CD4-positive, alpha-beta T cell treated with Interferon alpha-2 for 1 hour (primary cell): ENCODE results near the gene UNC13A.

Source experiments
- DNase-seq, 2 donors: peaks; one replicate each; pipeline ENCODE4 v3.0.0-alpha.2; 2020 to 2022

UNC13A gene

GRCh38 chr19:17624314-17624991 is 63.7 kb downstream of the UNC13A start:
- no peak for DNase-seq

DNA sequence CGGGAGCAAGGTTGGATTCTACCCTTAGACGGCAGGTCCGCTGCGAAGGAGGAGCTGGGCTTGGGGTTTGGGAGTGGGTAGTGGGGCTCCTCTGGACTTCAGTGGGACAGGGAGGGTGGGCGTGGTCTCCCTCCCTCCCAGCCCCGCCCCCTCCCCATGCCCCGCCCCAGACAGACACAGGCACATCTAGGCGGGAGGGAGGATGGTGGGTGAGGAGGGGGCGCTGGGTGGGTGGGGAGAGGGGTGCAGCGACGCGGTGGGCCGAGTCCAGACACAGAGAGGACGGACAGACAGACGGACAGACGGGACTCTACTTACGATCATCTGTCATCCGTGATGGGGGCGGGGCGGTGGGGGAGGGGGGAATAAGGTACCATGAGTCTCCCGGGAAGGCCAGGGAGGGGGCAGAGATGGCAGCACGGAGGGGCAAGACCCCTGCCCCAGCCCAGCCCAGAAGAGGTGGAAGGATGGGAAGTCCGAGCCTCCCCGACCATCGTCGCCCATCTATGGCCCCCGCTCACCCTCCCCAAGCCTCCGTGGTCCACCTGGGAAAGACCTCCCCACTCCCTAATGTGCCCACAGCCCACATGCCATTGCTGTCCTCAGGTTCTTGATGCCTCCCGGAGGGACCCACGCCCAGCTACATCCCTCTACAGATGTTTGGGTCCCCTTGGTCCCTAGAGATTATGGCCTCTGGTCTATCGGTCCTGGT is 64.8 kb downstream of the UNC13A start:
- no peak for DNase-seq

GRCh38 chr19:17620696-17621095 is 67.5 kb downstream of the UNC13A start:
- DNase-seq, result no peak

DNA sequence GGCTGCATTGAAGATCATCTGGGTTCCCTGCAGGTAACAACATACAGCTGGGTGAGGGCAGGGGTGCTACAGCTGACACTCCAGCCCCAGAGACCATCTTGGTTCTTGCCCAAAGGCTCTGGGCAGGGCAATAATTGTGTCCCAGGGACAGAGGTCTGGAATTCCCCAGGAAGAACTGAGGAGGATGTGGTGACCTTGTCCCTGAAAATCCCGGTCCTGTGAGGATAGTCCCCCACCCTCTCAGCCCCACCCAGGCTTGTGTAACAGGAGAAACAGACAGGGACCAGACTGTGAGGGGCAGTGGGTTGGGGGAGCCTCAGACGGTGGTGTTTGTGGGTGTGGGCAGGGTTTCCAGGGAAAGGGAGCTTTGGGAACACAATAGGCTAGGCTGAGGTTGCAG is 69.2 kb downstream of the UNC13A start:
- no peak for DNase-seq

DNA sequence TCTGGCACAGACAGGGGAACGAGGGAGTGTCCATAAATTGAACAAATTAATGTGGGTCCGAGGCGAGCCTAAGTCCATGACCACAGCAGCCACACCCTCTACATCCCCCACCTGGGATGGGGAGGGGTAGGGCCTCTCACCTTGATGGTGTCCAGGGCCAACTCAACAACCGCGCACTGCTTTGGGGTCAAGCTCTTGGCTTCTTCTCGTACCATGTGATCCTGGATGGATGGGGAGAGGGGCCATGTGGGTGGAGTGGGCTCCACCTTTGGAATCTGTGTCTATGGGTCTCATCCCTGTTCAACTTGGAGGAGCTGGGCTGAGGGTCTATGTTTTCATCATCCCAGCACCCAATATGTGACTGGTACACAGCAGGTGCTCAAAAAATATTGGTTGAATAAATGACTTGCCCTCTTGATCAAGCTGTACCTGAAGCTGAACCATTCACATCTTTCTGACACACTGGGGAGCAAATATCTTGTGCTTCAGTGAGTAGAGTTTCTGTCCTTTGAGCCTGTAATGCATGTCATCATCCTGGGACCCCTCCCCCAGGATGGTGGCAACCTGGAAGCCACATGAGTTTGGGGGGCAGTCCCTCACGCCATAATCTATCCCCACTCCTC is 69.8 kb downstream of the UNC13A start:
- no peak for DNase-seq

GRCh38 chr19:17617807-17618192 is 70.4 kb downstream of the UNC13A start:
- no peak for DNase-seq

GRCh38 chr19:17616961-17617806 is 71.0 kb downstream of the UNC13A start:
- DNase-seq, result peak in 1 of 2 donors; percentile 22

DNA sequence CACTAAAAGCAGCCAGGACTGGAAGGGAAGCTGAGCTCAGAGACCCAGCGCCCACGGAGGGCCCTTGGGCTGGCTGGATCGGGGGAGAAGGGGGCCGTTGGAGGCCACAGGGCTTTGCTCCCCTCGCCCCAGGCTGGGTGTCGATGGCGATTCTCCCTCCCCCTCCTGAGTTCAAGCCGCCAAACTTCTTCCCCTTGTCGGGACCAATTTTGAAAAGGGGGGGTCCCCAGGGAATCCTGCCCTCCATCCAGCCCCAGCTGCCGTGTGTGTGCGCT is 71.5 kb downstream of the UNC13A start:
- no peak for DNase-seq

- DNase-seq, result no peak
Observed at GRCh38 chr19:17615889-17616685, 72.1 kb downstream of the UNC13A start.

- no peak for DNase-seq
Observed at GRCh38 chr19:17614476-17614875, 73.7 kb downstream of the UNC13A start.

- no peak for DNase-seq
Observed at GRCh38 chr19:17611462-17612244, 76.5 kb downstream of the UNC13A start.

DNA sequence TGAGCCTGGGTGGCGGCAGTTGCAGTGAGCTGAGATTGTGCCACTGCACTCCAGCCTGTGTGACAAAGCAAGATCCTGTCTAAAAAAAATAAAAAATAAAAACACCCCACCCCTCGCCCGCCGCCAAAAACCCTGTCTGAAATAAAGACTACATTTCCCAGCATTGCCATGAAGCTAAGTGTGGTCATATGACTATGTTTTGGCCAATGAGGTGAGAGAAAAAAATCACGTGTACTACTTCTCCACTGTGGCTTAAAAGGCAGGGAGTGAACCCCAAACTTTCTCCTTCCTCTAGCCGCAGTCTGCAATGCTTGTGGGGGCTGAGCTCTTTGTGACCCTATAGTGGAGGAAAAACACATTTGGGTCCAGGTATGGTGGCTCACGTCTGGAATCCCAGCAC is 77.8 kb downstream of the UNC13A start:
- peak in 1 of 2 donors; percentile 44 for DNase-seq

DNA sequence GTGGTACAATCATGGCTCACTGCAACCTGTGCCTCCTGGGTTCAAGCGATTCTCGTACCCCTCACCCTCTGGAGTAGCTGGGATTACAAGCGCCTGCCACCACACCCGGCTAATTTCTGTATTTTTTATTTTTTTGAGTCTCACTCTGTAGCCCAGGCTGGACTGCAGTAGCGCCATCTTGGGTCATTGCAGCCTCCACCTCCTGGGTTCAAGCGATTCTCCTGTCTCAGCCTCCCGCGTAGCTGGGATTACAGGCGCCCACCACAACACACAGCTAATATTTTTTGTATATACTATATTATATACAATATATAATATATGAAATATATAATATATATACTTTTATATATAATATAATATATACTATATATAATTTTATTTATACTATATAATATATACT is 80.2 kb downstream of the UNC13A start:
- no peak for DNase-seq

DNA sequence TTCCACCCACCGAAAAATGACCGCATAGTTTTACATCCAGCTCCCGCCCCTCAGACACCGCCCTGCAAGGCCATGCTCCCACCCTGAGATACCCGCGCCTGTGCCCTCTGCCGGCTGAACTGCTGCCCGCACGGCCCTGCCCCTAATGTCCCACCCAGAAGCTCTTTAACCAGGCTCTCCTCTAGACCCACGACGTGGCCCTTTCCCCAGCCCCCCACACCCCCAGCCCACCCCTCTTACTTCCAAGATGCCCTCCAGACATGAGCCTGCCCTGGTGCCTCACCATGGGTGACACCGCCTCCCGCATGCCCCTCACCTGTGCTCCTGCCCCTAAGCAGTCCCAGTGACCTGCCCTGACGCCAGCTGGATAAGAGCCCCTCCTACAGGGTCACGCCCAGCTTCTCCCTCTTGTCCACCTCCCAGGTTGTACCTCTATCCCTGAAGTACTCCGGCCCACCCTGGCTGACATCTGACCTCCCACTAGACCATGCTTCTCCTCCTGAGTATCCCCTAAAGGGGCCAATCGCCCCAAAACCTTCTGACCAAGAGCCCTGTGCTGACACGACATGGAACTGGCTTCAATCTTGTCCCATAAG is 81.5 kb downstream of the UNC13A start:
- DNase-seq, result no peak

DNA sequence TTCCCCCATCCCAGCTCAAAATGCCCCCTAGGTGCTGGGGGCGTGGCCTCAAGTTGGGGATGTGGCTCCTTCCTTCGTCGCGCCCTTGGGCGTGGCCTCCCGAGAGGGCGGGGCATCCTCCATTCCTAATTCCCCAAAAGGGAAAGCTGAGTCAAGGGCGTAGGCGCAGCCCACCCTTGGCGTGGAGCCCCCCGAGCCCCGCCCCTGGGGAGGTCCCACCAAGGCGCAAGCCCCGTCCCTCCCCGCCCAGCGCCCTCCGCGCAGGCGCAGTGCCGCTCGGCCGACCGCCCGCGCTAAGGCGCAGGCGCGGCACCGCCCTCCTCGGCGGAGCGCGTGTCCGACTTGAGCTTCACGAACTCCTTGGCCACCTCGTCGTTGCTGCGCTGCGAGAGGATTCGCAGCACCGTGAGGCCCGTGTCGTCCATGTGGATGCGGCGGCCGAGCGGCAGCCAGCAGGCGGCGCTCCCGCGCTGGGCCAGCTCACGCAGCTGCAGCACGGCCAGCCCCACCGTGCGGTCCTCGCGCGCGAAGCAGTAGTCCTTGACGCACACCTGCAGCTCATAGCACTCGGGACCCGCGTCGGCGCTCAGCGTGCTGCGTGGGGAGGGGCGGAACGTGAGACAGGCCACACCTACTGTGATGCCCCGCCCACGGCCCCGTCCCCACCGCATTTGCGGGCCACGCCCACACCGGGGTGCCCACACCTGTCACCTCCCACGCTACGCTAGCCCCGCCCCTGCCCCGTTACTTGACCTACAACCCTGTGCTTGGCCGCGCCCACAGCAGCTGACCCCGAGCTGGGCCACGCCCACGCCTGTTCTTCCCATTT is 82.2 kb downstream of the UNC13A start:
- DNase-seq, result peak; percentile 85 to 86

- no peak for DNase-seq
Observed at GRCh38 chr19:17605117-17605516, 83.0 kb downstream of the UNC13A start.

- DNase-seq, result no peak
Observed at GRCh38 chr19:17604372-17605025, 83.7 kb downstream of the UNC13A start.

DNA sequence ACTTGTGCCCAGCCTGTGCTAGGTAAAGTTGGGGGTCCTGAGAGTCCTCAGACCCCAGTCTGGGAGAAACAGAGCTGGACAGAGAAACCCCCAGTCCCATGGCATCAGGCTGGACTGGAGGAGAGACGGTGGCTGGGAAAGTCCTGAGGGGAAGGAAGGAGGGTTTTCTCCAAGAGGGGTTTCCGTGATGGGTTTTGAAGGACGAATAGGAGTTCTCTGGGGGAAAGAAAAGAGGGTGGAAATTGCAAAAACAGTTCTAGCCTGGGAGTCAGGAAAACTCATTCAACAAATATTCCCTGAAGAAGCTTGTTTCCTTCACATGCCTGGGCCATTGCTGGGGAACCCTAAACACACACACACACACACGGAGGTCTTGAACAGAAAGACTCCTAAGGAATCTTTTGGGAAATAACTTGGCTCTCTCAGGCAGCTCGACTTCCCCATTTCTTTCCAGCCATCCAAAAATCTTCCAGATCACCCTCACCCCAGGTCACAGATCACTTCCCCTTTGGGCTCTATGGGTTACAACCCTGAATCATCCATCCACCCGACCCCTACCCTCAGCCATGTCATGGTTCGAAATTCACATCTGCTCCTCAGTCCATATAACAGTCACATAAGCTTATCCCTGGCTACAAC is 85.2 kb downstream of the UNC13A start:
- DNase-seq, result no peak

DNA sequence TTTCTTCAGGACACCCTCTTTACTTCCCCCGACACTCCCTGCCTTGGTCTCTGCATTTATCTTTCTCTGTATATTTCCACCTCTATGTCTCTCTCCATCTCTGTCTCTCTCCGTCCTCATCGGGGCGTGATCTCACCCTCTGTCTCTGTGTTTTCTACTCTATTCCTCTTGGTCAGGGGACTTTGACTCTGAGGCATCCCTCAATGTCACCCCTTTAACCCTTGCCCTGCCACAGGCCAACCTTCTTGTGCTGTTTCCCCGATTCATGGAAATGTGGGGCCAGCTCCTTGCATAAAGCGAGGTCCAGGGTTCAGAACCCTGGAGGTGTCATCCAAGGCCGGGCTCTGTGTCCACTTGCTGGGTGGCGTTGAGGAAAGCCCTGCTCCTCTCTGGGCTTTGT is 85.9 kb downstream of the UNC13A start:
- no peak for DNase-seq
